Muscle of leg (tissue), 11 donors: ENCODE measurements around the gene SLC6A4. TPM values are rescaled to one million over a fixed set of nuclear protein-coding genes. Genes with fewer than 3 reads are reported as not detected.

ENCODE experiments used
- DNase-seq: peaks from one replicate; pipeline ENCODE4 v3.0.0; 2013
- H3K27ac ChIP-seq: one replicate; pipeline ENCODE4 v1.5.1; 2013; ENCODE audit warnings: mild to moderate bottlenecking, low read length, control low read depth
- H3K27me3 ChIP-seq: one replicate; pipeline ENCODE4 v1.6.1; 2013; ENCODE audit warnings: low read length; ENCODE audit not compliant: control insufficient read depth, insufficient read depth
- H3K36me3 ChIP-seq: one replicate; pipeline ENCODE4 v1.6.1; 2013; ENCODE audit warnings: low read length; ENCODE audit not compliant: control insufficient read depth, insufficient read depth
- H3K4me1 ChIP-seq: one replicate; pipeline ENCODE4 v1.6.1; 2013; ENCODE audit warnings: low read length; ENCODE audit not compliant: control insufficient read depth, insufficient read depth
- H3K4me3 ChIP-seq: one replicate; pipeline ENCODE4 v1.5.1; 2013; ENCODE audit warnings: low read length, control low read depth
- H3K9me3 ChIP-seq: replicated peaks from 2 replicates; pipeline ENCODE4 v1.6.1; 2013; ENCODE audit warnings: low read depth, low read length; ENCODE audit not compliant: control insufficient read depth
- WGBS: methylation state at CpG from one replicate; pipeline ENCODE4 v1.1.5; 2013; ENCODE audit warnings: missing lambda C conversion rate; ENCODE audit not compliant: insufficient coverage; 5-methylcytosine and 5-hydroxymethylcytosine counted together
- polyA plus RNA-seq, 8 donors: library from polyadenylated mRNA; unstranded; fragments of 120-200 nt; gene quantifications; one replicate each; pipeline versions ENCODE4 v1.2.1 to v1.2.3, GENCODE V29; 2013; ENCODE audit warnings: inconsistent platforms in 1 of 8, low replicate concordance in 1 of 8; ENCODE audit not compliant: insufficient read length in 8 of 8, insufficient read depth in 1 of 8
- total RNA-seq: library from RNA; stranded (reverse); fragments of 120-200 nt; gene quantifications from one replicate; pipeline ENCODE4 v1.2.4, GENCODE V29; 2013

SLC6A4 gene
- total and polyA plus RNA-seq, 9 donors = 0.09 to 1.5 (median 0.13) TPM

GRCh38 chr17:30222721-30223175 is 12.7 kb downstream of the SLC6A4 start:
- Histone ChIP-seq H3K4me1 (no peaks in the 10 kb centered on the region), H3K9me3 (no peaks in the 10 kb centered on the region), H3K27me3 (no peaks in the 10 kb centered on the region), H3K27ac (no peak overlapping the region), H3K4me3 (no peak overlapping the region), H3K36me3 (no peaks in the 10 kb centered on the region)
- WGBS = 68% methylated on average over 13 of the region's 13 CpGs
- no peak for DNase-seq

GRCh38 chr17:30222251-30222650 is 13.2 kb downstream of the SLC6A4 start:
- no peak overlapping the region for H3K27ac ChIP-seq
- WGBS = 87% methylated on average over 2 of the region's 4 CpGs
- DNase-seq = no peak
- no peaks in the 10 kb centered on the region for H3K4me1 ChIP-seq
- no peaks in the 10 kb centered on the region for H3K9me3 ChIP-seq
- H3K4me3 ChIP-seq = no peak overlapping the region
- H3K36me3 ChIP-seq = no peaks in the 10 kb centered on the region
- no peaks in the 10 kb centered on the region for H3K27me3 ChIP-seq

GRCh38 chr17:30221346-30221745 is 14.2 kb downstream of the SLC6A4 start:
- Histone ChIP-seq H3K4me3 (no peak overlapping the region), H3K4me1 (no peaks in the 10 kb centered on the region), H3K9me3 (no peaks in the 10 kb centered on the region), H3K27ac (no peak overlapping the region), H3K27me3 (no peaks in the 10 kb centered on the region), H3K36me3 (no peaks in the 10 kb centered on the region)
- WGBS = 85% methylated on average over 3 of the region's 10 CpGs
- no peak for DNase-seq

GRCh38 chr17:30220414-30220813 is 15.1 kb downstream of the SLC6A4 start:
- no peaks in the 10 kb centered on the region for H3K27me3 ChIP-seq
- H3K4me1 ChIP-seq = no peaks in the 10 kb centered on the region
- DNase-seq = no peak
- H3K4me3 ChIP-seq = no peak overlapping the region
- no peaks in the 10 kb centered on the region for H3K9me3 ChIP-seq
- WGBS = 74% methylated on average over 3 of the region's 5 CpGs
- H3K27ac ChIP-seq = no peak overlapping the region
- no peaks in the 10 kb centered on the region for H3K36me3 ChIP-seq

- Histone ChIP-seq H3K4me3 (no peak overlapping the region), H3K27ac (no peak overlapping the region), H3K27me3 (no peaks in the 10 kb centered on the region), H3K4me1 (no peaks in the 10 kb centered on the region), H3K9me3 (no peaks in the 10 kb centered on the region), H3K36me3 (no peaks in the 10 kb centered on the region)
- DNase-seq = no peak
- WGBS = 66% methylated on average over 6 of the region's 7 CpGs
Observed at GRCh38 chr17:30219833-30220232, 15.7 kb downstream of the SLC6A4 start.

- H3K9me3 ChIP-seq = no peaks in the 10 kb centered on the region
- no peaks in the 10 kb centered on the region for H3K27me3 ChIP-seq
- 94% methylated on average over 2 of the region's 4 CpGs for WGBS
- H3K4me3 ChIP-seq = no peak overlapping the region
- H3K36me3 ChIP-seq = no peaks in the 10 kb centered on the region
- no peak overlapping the region for H3K27ac ChIP-seq
- DNase-seq = no peak
- H3K4me1 ChIP-seq = no peaks in the 10 kb centered on the region
Observed at GRCh38 chr17:30219315-30219714, 16.2 kb downstream of the SLC6A4 start.

- no peak overlapping the region for H3K27ac ChIP-seq
- no peak for DNase-seq
- no peaks in the 10 kb centered on the region for H3K4me1 ChIP-seq
- H3K36me3 ChIP-seq = no peaks in the 10 kb centered on the region
- WGBS = 71% methylated on average over 5 of the region's 9 CpGs
- no peaks in the 10 kb centered on the region for H3K9me3 ChIP-seq
- H3K27me3 ChIP-seq = no peaks in the 10 kb centered on the region
- no peak overlapping the region for H3K4me3 ChIP-seq
Observed at GRCh38 chr17:30218799-30219198, 16.7 kb downstream of the SLC6A4 start.

GRCh38 chr17:30217746-30218245 is 17.7 kb downstream of the SLC6A4 start:
- H3K36me3 ChIP-seq = no peaks in the 10 kb centered on the region
- no peak for DNase-seq
- H3K4me1 ChIP-seq = no peaks in the 10 kb centered on the region
- no peaks in the 10 kb centered on the region for H3K27me3 ChIP-seq
- no peak overlapping the region for H3K27ac ChIP-seq
- WGBS = 94% methylated on average over 11 of the region's 11 CpGs
- no peaks in the 10 kb centered on the region for H3K9me3 ChIP-seq
- no peak overlapping the region for H3K4me3 ChIP-seq

GRCh38 chr17:30217054-30217453 is 18.4 kb downstream of the SLC6A4 start:
- Histone ChIP-seq H3K4me1 (no peaks in the 10 kb centered on the region), H3K27ac (no peak overlapping the region), H3K36me3 (no peaks in the 10 kb centered on the region), H3K27me3 (no peaks in the 10 kb centered on the region), H3K4me3 (no peak overlapping the region), H3K9me3 (no peaks in the 10 kb centered on the region)
- DNase-seq = no peak
- 88% methylated on average over 6 of the region's 6 CpGs for WGBS

GRCh38 chr17:30212750-30213149 is 22.7 kb downstream of the SLC6A4 start:
- H3K27ac ChIP-seq = no peak overlapping the region
- 87% methylated on average over 11 of the region's 11 CpGs for WGBS
- no peaks in the 10 kb centered on the region for H3K27me3 ChIP-seq
- no peaks in the 10 kb centered on the region for H3K9me3 ChIP-seq
- H3K4me3 ChIP-seq = no peak overlapping the region
- H3K4me1 ChIP-seq = no peaks in the 10 kb centered on the region
- no peaks in the 10 kb centered on the region for H3K36me3 ChIP-seq
- no peak for DNase-seq

- H3K36me3 ChIP-seq = no peaks in the 10 kb centered on the region
- 63% methylated on average over 2 of the region's 6 CpGs for WGBS
- no peak for DNase-seq
- H3K27ac ChIP-seq = no peak overlapping the region
- H3K4me1 ChIP-seq = no peaks in the 10 kb centered on the region
- peaks cover 2% of the 10 kb centered on the region for H3K27me3 ChIP-seq
- H3K9me3 ChIP-seq = no peaks in the 10 kb centered on the region
- H3K4me3 ChIP-seq = no peak overlapping the region
Observed at GRCh38 chr17:30211371-30211770, 24.1 kb downstream of the SLC6A4 start.
